Measurements from ENCODE around the gene RNF220.

The RNF220 gene

DNA sequence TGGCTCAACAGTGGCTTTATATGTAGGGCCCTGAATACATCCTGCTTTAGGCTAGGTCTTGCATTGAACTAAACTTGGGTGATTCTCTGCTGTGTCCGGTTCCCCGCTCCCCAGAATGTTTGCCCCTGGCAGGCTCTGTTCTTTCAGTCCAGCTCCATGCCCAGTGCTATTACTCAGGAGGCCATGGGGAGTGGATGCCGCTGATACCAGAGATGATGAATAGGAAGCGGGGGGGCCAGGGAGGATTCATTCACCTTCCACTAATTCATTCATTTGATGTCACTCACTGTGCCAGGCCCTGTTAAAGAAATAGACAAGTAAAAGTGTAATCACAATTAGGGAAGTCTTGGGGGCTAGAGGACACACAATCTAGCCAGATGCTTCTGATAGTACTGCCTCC lies 185.4 kb downstream of the RNF220 start:
- DNase-seq, result no peak

DNA sequence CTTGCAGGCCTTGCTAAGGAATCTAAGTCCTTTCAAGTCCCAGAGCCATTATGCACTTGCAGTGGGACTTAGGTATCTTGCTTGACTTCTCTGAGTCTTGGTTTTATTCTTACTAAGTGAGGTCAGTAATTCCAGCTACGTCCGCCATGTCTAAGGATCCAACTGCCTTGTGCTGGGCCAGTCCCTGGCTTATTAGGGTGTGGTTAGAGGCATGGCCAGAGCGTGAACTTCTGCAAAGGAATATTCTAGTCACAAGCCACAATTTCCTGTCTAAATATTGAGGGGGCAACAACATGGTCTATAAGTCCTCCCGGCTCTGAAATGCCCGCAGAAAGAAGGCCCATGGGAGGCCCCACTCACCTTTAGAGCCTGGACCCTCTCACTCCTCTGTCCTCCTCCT lies 186.3 kb downstream of the RNF220 start:
- no peak for DNase-seq

GRCh38 chr1:44592208-44593145 lies 187.4 kb downstream of the RNF220 start:
- no peak for DNase-seq

DNA sequence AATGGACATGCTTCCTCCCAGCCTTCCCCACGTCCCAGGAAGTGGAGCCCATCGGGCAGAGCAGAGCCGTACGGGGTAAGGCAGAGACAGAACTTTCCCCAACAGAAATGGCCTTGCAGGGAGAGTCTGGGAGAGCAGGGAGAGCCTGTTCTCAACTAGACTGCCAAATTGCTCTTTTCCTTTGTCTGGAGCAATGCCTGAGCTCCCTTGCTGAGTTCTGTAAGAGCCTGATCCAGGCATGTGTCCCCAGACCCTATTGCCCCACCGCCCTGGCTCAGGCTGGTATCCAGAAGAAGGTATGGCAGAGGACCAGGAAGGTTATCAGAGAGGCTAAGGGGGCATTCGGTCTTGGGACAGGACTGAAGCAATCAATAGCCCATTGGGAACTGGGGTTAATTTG lies 189.3 kb downstream of the RNF220 start:
- no peak for DNase-seq

DNA sequence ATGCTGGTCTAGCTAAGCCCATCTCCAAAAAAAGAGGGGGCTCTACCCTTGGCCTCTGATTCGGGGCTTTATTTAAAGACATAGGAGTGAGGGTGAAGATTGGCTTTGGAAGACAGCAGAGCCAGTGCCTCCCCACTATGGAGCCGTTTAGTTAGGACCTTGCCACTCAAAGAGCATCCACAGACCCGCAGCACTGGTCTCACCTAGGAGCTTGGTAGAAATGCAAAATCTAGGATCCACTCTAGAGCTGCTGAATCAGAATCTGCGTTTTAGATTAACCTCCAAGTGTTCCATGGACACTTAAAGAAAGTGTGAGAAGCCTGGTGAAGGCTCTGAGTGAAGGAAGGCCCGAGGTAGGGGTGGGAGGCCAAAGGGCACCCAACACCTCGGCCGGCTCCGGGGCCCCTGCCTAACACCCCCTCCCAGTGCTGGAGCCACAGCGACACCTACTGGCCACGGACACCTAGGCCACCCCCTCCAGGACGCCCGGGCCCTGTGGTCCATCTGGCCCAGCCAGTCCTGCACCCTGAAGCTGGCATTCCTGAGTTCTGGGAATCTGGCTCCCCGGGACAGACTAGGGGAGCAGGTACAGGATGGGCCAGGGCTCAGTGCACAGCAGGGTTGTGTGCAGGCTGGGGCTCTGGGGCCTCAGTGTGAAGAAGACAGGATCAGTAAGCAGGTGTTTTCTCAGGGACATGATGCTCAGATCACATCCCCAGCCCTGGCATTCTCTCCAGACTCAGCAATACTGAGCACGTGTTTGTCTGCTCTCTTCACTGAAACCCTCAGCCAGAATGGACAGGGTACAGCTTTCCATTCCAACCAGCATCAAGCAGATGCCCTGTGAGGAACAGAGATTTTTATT lies 190.0 kb downstream of the RNF220 start:
- peak; percentile 40 for DNase-seq

DNA sequence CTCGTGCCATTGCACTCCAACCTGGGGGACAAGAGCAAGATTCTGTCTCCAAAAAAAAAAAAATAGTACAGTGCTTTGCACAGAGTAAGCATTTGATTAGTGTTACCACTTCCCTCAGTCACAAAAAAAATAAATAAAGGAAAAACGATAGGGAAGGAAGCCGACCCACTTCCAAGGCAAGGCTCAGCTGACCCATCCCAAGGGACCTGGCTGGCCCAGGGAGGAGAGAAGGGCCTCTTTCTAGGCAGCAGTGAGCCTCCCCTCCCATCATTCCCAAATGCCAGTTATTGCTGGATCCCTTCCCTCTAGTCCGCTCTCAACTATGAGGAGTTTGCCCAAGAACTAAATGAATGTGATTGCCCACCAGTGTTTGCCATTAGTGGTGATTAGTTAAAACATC lies 191.5 kb downstream of the RNF220 start:
- no peak for DNase-seq

DNA sequence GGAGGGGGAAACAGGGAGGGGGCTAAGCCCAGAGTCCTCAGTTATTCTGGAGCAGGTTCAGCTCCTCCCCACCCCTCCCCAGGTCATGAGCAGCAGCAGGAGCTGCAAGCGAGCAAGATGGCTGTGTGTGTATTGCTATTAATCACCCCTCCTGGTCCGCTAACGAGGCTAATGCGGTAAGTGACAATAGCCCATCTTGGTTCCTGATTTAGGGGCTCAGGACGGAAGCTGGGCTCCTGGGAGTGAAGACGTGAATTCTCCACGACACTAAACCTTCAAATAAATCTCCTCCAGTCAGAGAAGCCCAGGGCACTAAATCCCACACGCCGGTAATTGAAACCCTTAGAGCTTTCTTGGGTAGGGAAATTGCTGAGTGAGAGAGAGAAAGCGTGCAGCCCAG lies 193.1 kb downstream of the RNF220 start:
- no peak for DNase-seq

- DNase-seq, result no peak
Measured at GRCh38 chr1:44602634-44603628, 197.9 kb downstream of the RNF220 start.

GRCh38 chr1:44603718-44604117 lies 198.7 kb downstream of the RNF220 start:
- DNase-seq, result no peak

- no peak for DNase-seq
Measured at GRCh38 chr1:44604157-44604955, 199.3 kb downstream of the RNF220 start.

GRCh38 chr1:44605914-44606615 lies 201.0 kb downstream of the RNF220 start:
- peak; percentile 79 for DNase-seq

GRCh38 chr1:44606701-44607281 lies 201.7 kb downstream of the RNF220 start:
- no peak for DNase-seq

- no peak for DNase-seq
Measured at GRCh38 chr1:44608141-44608540, 203.1 kb downstream of the RNF220 start.

GRCh38 chr1:44609412-44609767 lies 204.3 kb downstream of the RNF220 start:
- peak; percentile 56 for DNase-seq

GRCh38 chr1:44609768-44610526 lies 204.9 kb downstream of the RNF220 start:
- no peak for DNase-seq

GRCh38 chr1:44610527-44611148 lies 205.6 kb downstream of the RNF220 start:
- no peak for DNase-seq

- DNase-seq, result no peak
Measured at GRCh38 chr1:44611419-44611818, 206.4 kb downstream of the RNF220 start.

GRCh38 chr1:44611866-44612265 lies 206.8 kb downstream of the RNF220 start:
- DNase-seq, result no peak

- no peak for DNase-seq
Measured at GRCh38 chr1:44613941-44614340, 208.9 kb downstream of the RNF220 start.

Measured in fibroblast of skin of abdomen (primary cell).